Cardiac muscle cell (in vitro differentiated cells and primary cell): ENCODE measurements around the gene WFDC1. TPM values are rescaled to one million over a fixed set of nuclear protein-coding genes. Genes with fewer than 3 reads are reported as not detected.

Experiments
- DNase-seq, 2 donors: peaks; one replicate each; pipeline versions ENCODE4 v3.0.0 to v3.0.0-alpha.2; 2010 to 2017; ENCODE audit warnings: low read depth in 1 of 2, low spot score in 1 of 2
- H3K27ac ChIP-seq: fragments of 200-600 bp; sonication (generic); 2 replicates; pipeline ENCODE4 v1.5.1; 2016
- H3K27me3 ChIP-seq: fragments of 200-600 bp; sonication (generic); 2 replicates; pipeline ENCODE4 v1.6.0; 2016; ENCODE audit warnings: control low read depth
- H3K36me3 ChIP-seq: fragments of 200-600 bp; sonication (generic); 2 replicates; pipeline ENCODE4 v1.5.1; 2016; ENCODE audit warnings: control low read depth
- H3K4me1 ChIP-seq: fragments of 200-600 bp; sonication (generic); 2 replicates; pipeline ENCODE4 v1.8.1; 2017; ENCODE audit warnings: low read depth, mild to moderate bottlenecking, mixed run types
- H3K4me3 ChIP-seq: fragments of 200-600 bp; sonication (generic); 2 replicates; pipeline ENCODE4 v1.5.1; 2016; ENCODE audit warnings: mild to moderate bottlenecking
- H3K9me3 ChIP-seq: fragments of 200-600 bp; sonication (generic); 2 replicates; pipeline ENCODE4 v1.5.1; 2017; ENCODE audit warnings: low read depth, mild to moderate bottlenecking, control low read depth
- polyA plus RNA-seq: library from polyadenylated mRNA; unstranded; fragments of >200 nt; fragmentation: Nextera tagmentation; extraction: Ambion mirVana; gene quantifications from 2 replicates; pipeline ENCODE4 v1.2.1, GENCODE V29; 2016
- total RNA-seq: library from RNA; depleted of rRNA; stranded (reverse); fragments of >200 nt; gene quantifications from 2 replicates; pipeline ENCODE4 v1.2.3, GENCODE V29; 2016
- TF ChIP-seq, protein P1 (sequence below): IDR thresholded peaks from 2 replicates; pipeline ENCODE4 v1.5.1; 2012; ENCODE audit warnings: low read depth, mild to moderate bottlenecking, low read length

Gene WFDC1
- total and polyA plus RNA-seq, 2 experiments from 2014 or later, result 18.5 to 22.2 TPM

DNA sequence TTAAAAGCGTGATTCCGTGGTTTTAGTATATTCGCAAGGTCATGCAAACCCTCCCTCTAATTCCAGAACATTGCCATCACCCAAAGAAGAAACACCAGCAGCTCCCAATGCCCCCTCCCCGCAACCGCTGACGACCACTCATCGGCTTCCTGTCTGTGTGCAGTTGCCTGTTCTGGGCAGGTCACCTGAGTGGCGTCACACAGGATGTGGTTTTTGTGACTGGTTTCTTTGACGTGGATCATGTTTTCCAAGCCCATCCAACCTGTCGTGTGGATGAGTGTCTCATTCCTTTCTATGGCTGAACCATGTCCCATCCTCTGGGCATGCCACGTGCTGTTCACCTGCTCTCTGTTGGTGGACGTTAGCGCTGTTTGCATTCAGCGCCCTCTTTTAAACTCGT lies 65.5 kb downstream of the WFDC1 start:
- Histone ChIP-seq H3K27me3 (no peaks in the 10 kb centered on the region), H3K9me3 (no peaks in the 10 kb centered on the region), H3K36me3 (no peaks in the 10 kb centered on the region), H3K4me3 (no peak overlapping the region), H3K27ac (no peak overlapping the region), H3K4me1 (no peaks in the 10 kb centered on the region)
- TF ChIP-seq, protein P1, sequence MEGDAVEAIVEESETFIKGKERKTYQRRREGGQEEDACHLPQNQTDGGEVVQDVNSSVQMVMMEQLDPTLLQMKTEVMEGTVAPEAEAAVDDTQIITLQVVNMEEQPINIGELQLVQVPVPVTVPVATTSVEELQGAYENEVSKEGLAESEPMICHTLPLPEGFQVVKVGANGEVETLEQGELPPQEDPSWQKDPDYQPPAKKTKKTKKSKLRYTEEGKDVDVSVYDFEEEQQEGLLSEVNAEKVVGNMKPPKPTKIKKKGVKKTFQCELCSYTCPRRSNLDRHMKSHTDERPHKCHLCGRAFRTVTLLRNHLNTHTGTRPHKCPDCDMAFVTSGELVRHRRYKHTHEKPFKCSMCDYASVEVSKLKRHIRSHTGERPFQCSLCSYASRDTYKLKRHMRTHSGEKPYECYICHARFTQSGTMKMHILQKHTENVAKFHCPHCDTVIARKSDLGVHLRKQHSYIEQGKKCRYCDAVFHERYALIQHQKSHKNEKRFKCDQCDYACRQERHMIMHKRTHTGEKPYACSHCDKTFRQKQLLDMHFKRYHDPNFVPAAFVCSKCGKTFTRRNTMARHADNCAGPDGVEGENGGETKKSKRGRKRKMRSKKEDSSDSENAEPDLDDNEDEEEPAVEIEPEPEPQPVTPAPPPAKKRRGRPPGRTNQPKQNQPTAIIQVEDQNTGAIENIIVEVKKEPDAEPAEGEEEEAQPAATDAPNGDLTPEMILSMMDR, result no peak
- DNase-seq, result no peak

DNA sequence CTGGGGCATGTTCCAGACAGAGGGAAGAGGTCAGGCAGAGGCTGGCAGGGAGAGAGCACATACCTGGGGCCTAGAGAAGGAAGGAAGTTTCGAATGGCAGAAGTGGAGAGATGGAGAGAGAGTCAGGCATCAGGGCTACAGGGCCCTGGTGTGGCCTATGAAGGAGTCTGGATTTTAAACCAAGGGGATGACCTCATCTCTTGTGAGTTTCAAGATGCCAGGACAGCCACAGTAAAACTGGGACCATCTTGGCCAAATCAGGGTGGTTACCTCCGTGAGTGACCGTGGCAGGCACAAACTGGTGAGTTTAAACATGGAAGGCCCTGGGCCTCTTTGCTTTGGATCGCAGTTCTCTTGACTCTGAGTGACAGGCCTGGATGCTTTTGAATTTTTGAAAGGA lies 66.1 kb downstream of the WFDC1 start:
- Histone ChIP-seq H3K4me3 (no peak overlapping the region), H3K9me3 (no peaks in the 10 kb centered on the region), H3K27ac (no peak overlapping the region), H3K27me3 (peaks cover 2% of the 10 kb centered on the region), H3K36me3 (no peaks in the 10 kb centered on the region), H3K4me1 (no peaks in the 10 kb centered on the region)
- DNase-seq, result no peak
- TF ChIP-seq, protein P1, result no peak

DNA sequence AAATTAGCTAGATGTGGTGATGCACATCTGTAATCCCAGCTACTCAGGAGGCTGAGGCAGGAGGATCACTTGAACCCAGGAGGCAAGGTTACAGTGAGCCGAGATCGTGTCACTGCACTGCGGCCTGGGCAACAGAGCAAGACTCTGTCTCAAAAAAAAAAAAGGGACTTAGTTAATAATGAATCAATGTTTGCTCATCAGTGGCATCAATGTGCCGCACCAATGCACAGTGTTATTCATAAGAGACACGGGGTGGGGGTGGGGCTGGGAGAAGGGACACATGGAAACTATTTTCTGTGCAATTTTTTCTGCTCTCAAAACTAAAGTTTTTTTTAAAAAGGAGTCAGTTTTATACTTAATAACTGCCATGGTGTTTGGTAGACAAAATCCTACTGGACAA lies 66.9 kb downstream of the WFDC1 start:
- Histone ChIP-seq H3K4me1 (no peaks in the 10 kb centered on the region), H3K9me3 (no peaks in the 10 kb centered on the region), H3K4me3 (no peak overlapping the region), H3K36me3 (no peaks in the 10 kb centered on the region), H3K27ac (no peak overlapping the region), H3K27me3 (peaks cover 10% of the 10 kb centered on the region)
- DNase-seq, result no peak
- TF ChIP-seq, protein P1, result no peak

DNA sequence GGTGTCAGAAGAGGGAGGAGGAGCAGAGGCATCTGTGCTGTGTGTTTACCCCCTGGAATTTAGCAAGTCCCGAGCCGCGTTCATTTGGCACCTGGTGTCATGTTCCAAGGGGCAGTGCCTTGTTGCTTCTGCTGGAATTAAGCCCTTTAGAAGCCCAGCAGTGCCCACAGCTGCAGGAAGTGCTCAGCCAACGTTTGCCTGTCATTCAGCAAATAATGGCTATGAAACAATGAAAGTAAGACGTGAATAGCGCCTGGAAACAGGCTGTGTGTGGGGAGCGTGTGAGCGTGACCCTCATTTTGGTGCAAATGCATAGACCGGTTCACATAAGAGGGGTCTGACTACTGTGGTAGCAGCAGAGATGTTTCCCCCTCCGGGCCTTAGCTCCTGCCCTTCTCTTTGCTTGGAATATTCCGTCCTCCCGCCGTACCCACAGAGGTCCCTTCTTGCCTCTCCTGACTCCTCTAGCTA lies 67.8 kb downstream of the WFDC1 start:
- TF ChIP-seq, protein P1, result no peak
- DNase-seq, result no peak
- no peak overlapping the region for H3K27ac ChIP-seq

DNA sequence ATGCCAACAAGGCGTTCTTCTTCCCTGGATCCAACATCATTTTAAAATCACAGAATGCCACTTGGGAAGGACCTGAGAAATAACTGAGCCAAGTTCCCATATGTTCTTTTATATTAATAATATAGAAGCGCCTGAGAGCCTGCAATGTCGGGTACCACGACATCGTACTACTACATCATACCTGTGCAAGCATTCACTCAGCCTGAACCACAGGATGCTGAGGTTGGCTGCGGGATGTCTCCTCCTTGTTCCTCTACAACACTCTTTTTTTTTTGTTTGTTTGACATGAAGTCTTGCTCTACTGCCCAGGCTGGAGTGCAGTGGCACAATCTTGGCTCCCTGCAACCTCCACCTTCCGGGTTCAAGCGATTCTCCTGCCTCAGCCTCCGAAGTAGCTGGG lies 71.5 kb downstream of the WFDC1 start:
- H3K4me3 ChIP-seq, result no peak overlapping the region
- TF ChIP-seq, protein P1, result no peak
- no peaks in the 10 kb centered on the region for H3K4me1 ChIP-seq
- no peak for DNase-seq
- peaks cover 57% of the 10 kb centered on the region for H3K27me3 ChIP-seq
- no peak overlapping the region for H3K27ac ChIP-seq
- H3K36me3 ChIP-seq, result no peaks in the 10 kb centered on the region
- no peaks in the 10 kb centered on the region for H3K9me3 ChIP-seq

More for the DNA sequence above, 67.8 kb downstream of the WFDC1 start:
- peaks cover 20% of the 10 kb centered on the region for H3K27me3 ChIP-seq
- H3K4me1 ChIP-seq, result no peaks in the 10 kb centered on the region
- H3K4me3 ChIP-seq, result no peak overlapping the region
- H3K36me3 ChIP-seq, result no peaks in the 10 kb centered on the region
- H3K9me3 ChIP-seq, result no peaks in the 10 kb centered on the region

DNA sequence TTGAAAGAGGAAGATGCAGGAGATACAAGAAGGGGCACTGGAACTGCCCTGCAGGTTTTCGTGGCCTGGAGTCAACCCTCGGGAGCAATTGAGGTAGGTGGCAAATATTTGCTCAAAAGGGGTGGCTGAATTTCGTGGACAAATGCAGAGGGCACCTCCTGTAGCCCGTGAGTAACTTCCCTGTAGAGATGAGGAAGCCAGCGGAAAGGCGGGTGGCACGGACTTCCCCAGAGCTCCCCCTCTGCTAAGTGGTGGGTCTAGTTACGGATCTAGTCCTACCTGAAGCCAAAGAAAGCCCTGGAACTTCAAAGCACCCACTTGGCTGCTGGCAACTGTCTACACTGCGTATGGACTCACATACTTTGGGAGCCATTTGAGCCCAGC lies 72.6 kb downstream of the WFDC1 start:
- Histone ChIP-seq H3K36me3 (no peaks in the 10 kb centered on the region), H3K27ac (no peak overlapping the region), H3K27me3 (peaks cover 67% of the 10 kb centered on the region), H3K4me1 (no peaks in the 10 kb centered on the region), H3K4me3 (no peak overlapping the region), H3K9me3 (no peaks in the 10 kb centered on the region)
- TF ChIP-seq, protein P1, result no peak
- DNase-seq, result no peak
